GM18505 (cell line): ENCODE measurements around the gene ATCAY.
"Not testable (repeated sequence)": the region's sequence is repeated elsewhere in the genome, so short reads cannot be mapped to it uniquely, and the experiment has no call there.

Experiments
- ATAC-seq: cut with Tn5 transposase; IDR thresholded peaks from one replicate; pipeline ENCODE4 v1.9.1; 2021; ENCODE audit not compliant: unreplicated experiment
- POLR2A ChIP-seq: IDR thresholded peaks from 4 replicates; pipeline ENCODE4 v1.6.1; 2011; ENCODE audit warnings: borderline replicate concordance; ENCODE audit not compliant: insufficient read depth, insufficient read length; ENCODE audit errors: extremely low read depth

Gene ATCAY

GRCh38 chr19:3868770-3869456 is 11.6 kb upstream of the ATCAY start, which contains the start of gene ZFR2:
Gene ZFR2, minus strand, starts transcription at chr19:3869038. Its CDS starts 21 bp downstream, at chr19:3869017.
- ATAC-seq, result no peak
- no peak for TF ChIP-seq POLR2A

DNA sequence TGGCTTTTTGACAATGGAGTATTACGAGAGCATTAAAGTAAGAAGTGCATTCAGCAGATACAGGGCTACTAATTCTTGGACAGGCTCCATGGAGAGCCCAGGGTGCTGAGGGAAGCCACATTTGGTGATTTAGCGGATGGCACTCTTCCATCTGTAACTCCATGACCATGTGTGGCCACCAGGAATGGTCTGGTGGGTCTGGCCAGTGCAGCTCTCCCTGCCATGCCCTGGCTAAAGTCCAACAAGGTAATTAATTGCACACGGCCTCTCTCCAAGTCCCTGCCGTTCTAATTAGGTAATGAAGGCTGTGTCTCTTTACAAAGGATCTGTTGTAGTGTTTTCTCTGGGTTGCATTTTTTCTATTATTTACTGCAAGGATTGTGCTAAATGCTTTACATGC is 7.3 kb upstream of the ATCAY start:
- ATAC-seq, result no peak
- no peak for TF ChIP-seq POLR2A

GRCh38 chr19:3874695-3875094 is 5.8 kb upstream of the ATCAY start:
- ATAC-seq, result not testable (repeated sequence)

DNA sequence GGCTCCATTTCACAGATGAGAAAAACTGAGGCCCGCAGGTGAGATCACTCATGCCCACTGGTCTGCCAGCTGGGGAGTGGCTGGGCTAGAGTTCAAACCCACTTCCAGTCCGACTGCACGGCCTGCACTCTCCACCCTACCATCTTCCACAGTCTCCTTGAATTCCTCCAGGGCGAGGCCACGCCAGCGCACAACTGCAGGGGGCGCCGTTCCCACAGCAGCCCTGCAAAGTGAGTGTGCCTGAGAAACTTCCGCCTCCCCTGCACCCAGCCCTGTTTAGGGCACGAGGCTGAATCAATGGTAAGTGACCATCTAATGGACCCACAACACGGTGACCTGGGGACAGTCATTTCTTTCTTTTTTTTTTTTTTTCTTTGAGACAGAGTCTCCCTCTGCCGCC is 829 bp upstream of the ATCAY start:
- no peak for ATAC-seq
- TF ChIP-seq POLR2A, result no peak

DNA sequence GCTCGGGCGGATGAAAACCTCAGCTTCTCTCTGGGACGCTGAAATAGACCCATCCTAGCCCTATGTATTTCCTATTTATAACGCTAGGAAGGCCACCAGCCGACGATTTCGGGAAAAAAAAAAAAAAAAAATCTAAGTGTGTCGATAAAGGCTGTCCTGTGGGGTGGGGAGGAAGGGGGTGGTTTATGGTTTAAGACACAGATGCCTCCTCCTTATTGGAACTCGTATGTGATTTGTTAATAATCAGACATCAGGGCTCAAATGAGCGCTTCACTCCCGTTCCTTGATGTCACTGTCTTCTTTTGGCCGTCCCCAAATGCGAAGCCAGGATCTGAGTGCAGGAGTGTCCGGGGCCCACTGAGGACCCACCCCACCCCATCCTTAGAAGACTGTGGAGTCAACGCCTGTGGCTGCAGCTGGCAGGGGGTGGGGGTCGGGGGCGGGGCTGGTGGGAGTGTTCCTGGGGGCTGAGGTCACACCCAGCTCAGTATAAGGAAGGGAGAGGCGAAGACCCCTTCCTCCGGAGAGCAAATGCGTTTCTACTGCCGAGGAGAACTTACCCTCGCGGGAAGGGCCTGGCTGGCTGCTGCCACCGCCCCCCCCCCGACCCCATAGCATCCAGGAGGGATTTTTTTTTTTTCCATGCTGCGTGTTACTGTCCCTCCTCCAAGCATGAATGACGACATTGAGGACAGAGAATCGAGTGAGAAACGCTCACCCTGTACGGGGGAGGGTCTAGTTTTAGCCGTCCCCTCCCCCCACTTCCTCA is 971 bp downstream of the ATCAY start:
- TF ChIP-seq POLR2A, result no peak
- no peak for ATAC-seq

- ATAC-seq, result no peak
- no peak for TF ChIP-seq POLR2A
These were observed 1.5 kb downstream of the ATCAY start for GRCh38 chr19:3882041-3882384.

DNA sequence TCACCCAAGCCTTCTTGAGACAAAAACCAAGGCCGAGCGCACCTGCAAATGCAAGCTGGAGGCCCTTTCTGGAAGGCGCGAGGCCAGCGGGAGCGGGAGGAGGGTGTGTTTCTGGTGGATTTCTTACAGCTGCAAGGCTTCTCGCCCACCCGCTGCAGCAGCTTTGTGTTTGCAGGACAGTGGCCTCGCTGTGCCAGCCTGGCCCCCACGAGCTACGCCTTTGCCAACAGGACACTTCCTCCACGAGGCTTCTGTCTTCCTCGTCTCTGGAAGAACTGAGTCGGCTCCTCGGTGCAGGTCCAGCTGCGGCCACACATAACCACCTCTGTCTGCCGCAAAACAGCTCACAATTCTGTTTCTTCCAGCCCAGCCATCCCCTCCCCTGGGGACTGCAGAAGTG is 10.1 kb downstream of the ATCAY start:
- no peak for TF ChIP-seq POLR2A

DNA sequence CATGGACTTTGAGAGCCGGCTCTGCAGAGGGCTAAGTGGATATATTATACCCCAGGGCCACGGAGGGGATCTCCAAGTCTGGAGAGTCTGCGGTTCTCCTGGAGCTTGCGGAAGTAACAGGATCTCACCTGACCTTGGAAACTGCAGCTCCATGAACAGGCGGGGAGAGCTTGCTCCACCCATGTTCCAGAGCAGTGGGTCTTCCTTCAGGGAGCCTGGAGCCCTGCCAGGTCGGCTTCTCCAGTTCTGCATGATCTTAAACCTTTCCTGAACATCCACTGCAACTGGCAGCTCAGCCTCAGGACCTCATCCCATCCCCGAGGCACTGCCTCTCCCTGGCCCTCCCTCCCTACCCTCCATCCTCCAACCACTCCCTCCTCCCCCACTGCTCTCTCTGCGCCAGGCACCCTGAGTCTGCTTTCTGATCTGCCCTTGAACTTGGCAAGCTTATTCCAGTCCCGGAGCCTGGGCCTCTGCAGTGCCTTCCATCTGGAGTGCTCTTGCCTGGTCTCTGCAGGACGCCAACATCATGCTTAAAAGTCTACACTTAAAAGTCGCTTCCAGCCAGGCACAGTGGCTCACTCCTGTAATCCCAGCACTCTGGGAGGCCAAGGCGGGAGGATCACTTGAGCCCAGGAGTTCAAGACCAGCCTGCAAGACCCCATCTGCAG is 13.2 kb downstream of the ATCAY start:
- no peak for ATAC-seq

More for the DNA sequence above, 10.1 kb downstream of the ATCAY start:
- no peak for ATAC-seq

DNA sequence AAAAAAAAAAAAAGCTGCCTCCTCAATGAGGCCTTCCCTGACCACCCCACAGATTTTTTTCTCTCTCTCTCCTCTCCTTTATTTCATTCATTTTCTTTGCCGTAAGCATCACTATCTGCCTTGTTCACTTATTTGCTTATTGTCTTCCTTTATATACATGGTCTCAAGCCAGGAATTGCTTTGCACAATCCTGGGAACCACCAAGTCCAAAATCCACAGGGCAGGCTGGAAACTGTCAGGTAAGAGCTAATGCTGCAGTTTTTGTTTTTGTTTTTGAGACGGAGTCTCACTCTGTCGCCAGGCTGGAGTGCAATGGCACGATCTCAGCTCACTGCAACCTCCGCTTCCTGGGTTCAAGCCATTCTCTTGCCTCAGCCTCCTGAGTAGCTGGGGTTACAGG is 14.5 kb downstream of the ATCAY start:
- not testable (repeated sequence) for ATAC-seq

More for the DNA sequence above, 13.2 kb downstream of the ATCAY start:
- TF ChIP-seq POLR2A, result no peak

DNA sequence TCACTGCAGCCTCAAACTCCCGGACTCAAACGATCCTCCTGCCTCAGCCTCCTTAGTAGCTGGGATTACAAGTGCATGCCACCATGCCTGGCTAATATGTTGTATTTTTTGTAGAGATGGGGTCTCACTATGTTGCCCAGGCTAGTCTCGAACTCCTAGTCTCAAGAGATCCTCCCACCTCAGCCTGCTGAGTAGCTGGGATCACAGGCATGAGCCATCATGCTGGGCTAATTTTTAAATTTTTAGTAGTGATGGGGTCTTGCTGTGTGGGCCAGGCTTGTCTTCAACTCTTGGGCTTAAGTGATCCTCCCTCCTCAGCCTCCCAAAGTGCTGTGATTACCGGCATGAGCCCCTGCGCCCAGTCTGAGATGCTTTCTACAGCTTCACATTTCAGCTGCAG is 15.3 kb downstream of the ATCAY start:
- TF ChIP-seq POLR2A, result no peak
- ATAC-seq, result no peak

- ATAC-seq, result no peak
- TF ChIP-seq POLR2A, result no peak
These were observed 17.5 kb downstream of the ATCAY start for GRCh38 chr19:3897936-3898335.

DNA sequence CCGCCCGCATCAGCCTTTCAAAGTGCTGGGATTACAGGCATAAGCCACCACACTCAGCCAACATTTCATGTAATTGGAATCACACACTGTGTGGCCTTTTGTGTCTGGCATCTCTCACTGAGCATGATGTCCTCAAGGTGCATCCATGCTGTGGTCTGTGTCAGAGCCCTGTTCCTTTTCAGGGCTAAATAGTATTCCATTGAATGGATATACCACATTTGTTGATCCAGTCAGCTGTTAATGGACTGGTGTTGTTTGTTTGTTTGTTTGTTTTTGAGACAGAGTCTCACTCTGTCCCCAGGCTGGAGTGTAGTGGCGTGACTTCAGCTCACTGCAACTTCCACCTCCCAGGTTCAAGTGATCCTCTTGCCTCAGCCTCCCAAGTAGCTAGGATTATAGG is 17.9 kb downstream of the ATCAY start:
- no peak for ATAC-seq
- TF ChIP-seq POLR2A, result no peak

- TF ChIP-seq POLR2A, result no peak
These were observed 19.2 kb downstream of the ATCAY start for GRCh38 chr19:3899531-3900294.

More at GRCh38 chr19:3899531-3900294, 19.2 kb downstream of the ATCAY start:
- no peak for ATAC-seq
